Esophagus (tissue), 2 donors: ENCODE data around the gene NACC1. TPM values are rescaled to one million over a fixed set of nuclear protein-coding genes. Genes with fewer than 3 reads are reported as not detected.

Source experiments
- H3K27ac ChIP-seq, 2 donors: one replicate each; pipeline ENCODE4 v1.5.1; 2013; ENCODE audit warnings: low read depth in 2 of 2, mild to moderate bottlenecking in 2 of 2, inconsistent platforms in 1 of 2, low read length in 1 of 2, moderate library complexity in 1 of 2
- H3K27me3 ChIP-seq, 2 donors: one replicate each; pipeline ENCODE4 v1.6.1; 2013; ENCODE audit warnings: low read length in 2 of 2, control low read depth in 1 of 2, mild to moderate bottlenecking in 1 of 2; ENCODE audit not compliant: insufficient read depth in 2 of 2, control insufficient read depth in 1 of 2
- H3K36me3 ChIP-seq, 2 donors: one replicate each; pipeline ENCODE4 v1.6.1; 2013; ENCODE audit warnings: low read length in 1 of 2; ENCODE audit not compliant: control insufficient read depth in 2 of 2, insufficient read depth in 2 of 2
- H3K4me1 ChIP-seq, 2 donors: one replicate each; pipeline ENCODE4 v1.6.1; 2013; ENCODE audit warnings: low read length in 1 of 2; ENCODE audit not compliant: control insufficient read depth in 2 of 2, insufficient read depth in 2 of 2
- H3K4me3 ChIP-seq, 2 donors: one replicate each; pipeline ENCODE4 v1.5.1; 2013; ENCODE audit warnings: low read length in 2 of 2, mild to moderate bottlenecking in 2 of 2, low read depth in 1 of 2, moderate library complexity in 1 of 2
- H3K9me3 ChIP-seq, 2 donors: one replicate each; pipeline ENCODE4 v1.6.1; 2013; ENCODE audit warnings: mild to moderate bottlenecking in 2 of 2, low read depth in 1 of 2, low read length in 1 of 2, moderate library complexity in 1 of 2; ENCODE audit not compliant: control insufficient read depth in 2 of 2, insufficient read depth in 1 of 2
- WGBS, 2 donors: extraction: QIAGEN DNeasy Blood & Tissue Kit; methylation state at CpG; one replicate each; pipeline ENCODE4 v1.1.7; 2013; 5-methylcytosine and 5-hydroxymethylcytosine counted together
- polyA plus RNA-seq, 2 donors: library from polyadenylated mRNA; stranded (reverse); fragments of 200-250 nt; gene quantifications; one replicate each; pipeline ENCODE4 v1.2.3, GENCODE V29; 2013
- donor health status: healthy with polysubstance abuse.
- donor health status: Bipolar disorder and iron deficiency.

NACC1 gene
- polyA plus RNA-seq, 2 donors, result 19.5 to 39.4 TPM

GRCh38 chr19:13092606-13093235, 25.3 kb upstream of the NACC1 start:
- WGBS, 2 donors, result 50 to 58% methylated on average over 13 to 14 of the region's 14 CpGs
- Histone ChIP-seq H3K27ac (peak overlapping the region in 1 of 2 donors; percentile 48), H3K36me3 (peaks cover 0 to 18% of the 10 kb centered on the region in 2 donors)

DNA sequence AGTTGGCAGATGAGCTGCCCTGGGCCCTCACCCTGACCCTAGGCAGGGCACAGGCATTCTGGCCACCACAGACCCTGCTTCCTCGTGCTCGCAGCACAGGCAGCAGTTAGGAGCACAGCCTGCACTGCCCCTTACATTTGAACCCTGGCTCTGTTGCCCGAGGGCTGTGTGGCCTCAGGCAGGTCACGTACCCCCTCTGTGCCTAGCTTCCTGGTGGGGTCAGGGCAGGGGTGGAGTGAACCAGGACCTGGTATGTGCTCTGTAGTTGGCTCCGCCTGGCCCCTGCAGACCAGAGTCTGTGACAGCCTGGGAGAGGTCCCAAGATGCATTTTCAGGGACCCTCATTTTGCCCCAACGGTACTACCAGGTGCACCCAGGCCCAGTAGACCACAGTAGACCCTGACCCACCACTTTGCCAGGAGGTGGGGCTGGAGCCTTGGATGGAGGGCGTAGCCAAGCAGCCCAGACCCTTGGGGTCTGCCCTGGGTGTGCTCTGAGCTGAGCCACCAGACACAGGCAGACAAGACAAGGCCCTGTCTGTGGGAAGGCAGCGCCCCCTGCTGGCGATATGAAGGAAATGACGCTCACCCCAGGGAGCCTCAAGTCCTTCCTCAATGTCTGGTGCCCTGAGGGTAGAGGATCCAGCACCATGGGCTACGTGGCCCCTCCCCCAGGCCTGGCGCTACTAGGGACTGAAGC, 24.5 kb upstream of the NACC1 start:
- Histone ChIP-seq H3K9me3 (no peaks in the 10 kb centered on the region), H3K36me3 (peaks cover 0 to 14% of the 10 kb centered on the region in 2 donors), H3K4me3 (no peak overlapping the region), H3K27ac (peak overlapping the region; percentile 48 to 50), H3K4me1 (no peaks in the 10 kb centered on the region), H3K27me3 (no peaks in the 10 kb centered on the region)
- WGBS, 2 donors, result 39 to 44% methylated on average over 12 of the region's 12 CpGs

More at GRCh38 chr19:13092606-13093235, 25.3 kb upstream of the NACC1 start:
- Histone ChIP-seq H3K4me3 (no peak overlapping the region), H3K27me3 (no peaks in the 10 kb centered on the region), H3K4me1 (no peaks in the 10 kb centered on the region), H3K9me3 (no peaks in the 10 kb centered on the region)

DNA sequence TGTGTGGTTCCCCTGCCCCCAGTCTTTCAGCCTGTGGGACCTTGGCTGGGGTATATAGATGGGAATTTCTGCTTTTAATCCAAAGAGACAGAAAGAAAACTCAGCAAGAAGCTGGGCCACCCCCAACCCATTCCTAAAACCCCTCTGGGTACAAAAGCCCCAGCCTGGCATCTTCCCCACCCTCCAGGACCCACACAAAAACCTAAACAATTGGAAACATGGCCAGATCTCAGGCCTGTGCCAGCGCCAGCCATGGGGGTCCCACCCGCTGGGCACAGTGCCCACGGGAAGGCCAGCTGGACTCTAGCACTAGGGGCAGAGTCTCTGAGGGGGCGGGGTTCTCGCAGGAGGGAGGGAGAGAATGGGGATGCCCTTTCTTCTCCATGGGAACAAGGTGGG, 24.0 kb upstream of the NACC1 start:
- H3K9me3 ChIP-seq, result no peaks in the 10 kb centered on the region
- H3K27ac ChIP-seq, result peak overlapping the region in 1 of 2 donors; percentile 28
- H3K27me3 ChIP-seq, result no peaks in the 10 kb centered on the region
- peaks cover 0 to 14% of the 10 kb centered on the region in 2 donors for H3K36me3 ChIP-seq
- peaks cover 0 to 5% of the 10 kb centered on the region in 2 donors for H3K4me1 ChIP-seq
- 42 to 49% methylated on average over 5 of the region's 5 CpGs for WGBS, 2 donors
- no peak overlapping the region for H3K4me3 ChIP-seq

DNA sequence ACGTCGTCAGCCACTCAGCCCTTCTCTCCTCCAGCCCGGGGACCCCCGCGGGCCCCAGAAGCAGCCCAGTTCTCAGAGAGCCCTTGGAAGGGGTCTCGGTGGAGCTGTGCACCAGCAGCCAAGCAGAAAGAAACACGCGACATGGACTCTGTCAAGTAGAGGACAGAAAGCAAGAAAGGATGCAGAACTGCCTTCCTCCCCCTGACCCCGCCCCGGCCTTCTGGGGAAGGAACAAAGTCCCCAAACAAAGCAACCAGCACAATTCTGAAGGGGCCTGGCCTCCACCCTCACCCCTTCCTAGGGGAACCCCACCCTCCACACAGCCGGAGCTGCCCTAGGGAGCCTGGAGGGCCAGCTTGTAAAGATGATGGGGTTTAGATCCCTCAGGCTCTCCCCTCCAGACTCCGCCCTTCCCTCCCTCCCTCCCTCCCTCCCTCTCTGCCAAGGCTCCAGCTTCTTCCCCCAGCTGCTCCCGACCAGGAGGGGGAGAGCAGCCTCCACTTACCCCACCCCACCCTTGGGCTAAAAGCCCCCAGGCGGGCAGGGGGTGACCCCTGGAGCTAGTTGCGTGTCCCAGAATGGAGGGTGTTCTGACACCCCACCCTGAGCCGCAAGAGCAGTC, 23.2 kb upstream of the NACC1 start:
- Histone ChIP-seq H3K36me3 (peaks cover 0 to 10% of the 10 kb centered on the region in 2 donors), H3K4me3 (no peak overlapping the region), H3K27me3 (no peaks in the 10 kb centered on the region), H3K9me3 (no peaks in the 10 kb centered on the region), H3K4me1 (peaks cover 0 to 10% of the 10 kb centered on the region in 2 donors), H3K27ac (no peak overlapping the region)
- WGBS, 2 donors, result 58 to 64% methylated on average over 15 to 16 of the region's 16 CpGs

- Histone ChIP-seq H3K27me3 (no peaks in the 10 kb centered on the region), H3K9me3 (peaks cover 0 to 2% of the 10 kb centered on the region in 2 donors), H3K4me1 (peaks cover 0 to 12% of the 10 kb centered on the region in 2 donors), H3K27ac (peak overlapping the region in 1 of 2 donors; percentile 33), H3K36me3 (peaks cover 0 to 5% of the 10 kb centered on the region in 2 donors), H3K4me3 (no peak overlapping the region)
- 66 to 74% methylated on average over 25 of the region's 25 CpGs for WGBS, 2 donors
These were observed 22.7 kb upstream of the NACC1 start for GRCh38 chr19:13095393-13095784.

DNA sequence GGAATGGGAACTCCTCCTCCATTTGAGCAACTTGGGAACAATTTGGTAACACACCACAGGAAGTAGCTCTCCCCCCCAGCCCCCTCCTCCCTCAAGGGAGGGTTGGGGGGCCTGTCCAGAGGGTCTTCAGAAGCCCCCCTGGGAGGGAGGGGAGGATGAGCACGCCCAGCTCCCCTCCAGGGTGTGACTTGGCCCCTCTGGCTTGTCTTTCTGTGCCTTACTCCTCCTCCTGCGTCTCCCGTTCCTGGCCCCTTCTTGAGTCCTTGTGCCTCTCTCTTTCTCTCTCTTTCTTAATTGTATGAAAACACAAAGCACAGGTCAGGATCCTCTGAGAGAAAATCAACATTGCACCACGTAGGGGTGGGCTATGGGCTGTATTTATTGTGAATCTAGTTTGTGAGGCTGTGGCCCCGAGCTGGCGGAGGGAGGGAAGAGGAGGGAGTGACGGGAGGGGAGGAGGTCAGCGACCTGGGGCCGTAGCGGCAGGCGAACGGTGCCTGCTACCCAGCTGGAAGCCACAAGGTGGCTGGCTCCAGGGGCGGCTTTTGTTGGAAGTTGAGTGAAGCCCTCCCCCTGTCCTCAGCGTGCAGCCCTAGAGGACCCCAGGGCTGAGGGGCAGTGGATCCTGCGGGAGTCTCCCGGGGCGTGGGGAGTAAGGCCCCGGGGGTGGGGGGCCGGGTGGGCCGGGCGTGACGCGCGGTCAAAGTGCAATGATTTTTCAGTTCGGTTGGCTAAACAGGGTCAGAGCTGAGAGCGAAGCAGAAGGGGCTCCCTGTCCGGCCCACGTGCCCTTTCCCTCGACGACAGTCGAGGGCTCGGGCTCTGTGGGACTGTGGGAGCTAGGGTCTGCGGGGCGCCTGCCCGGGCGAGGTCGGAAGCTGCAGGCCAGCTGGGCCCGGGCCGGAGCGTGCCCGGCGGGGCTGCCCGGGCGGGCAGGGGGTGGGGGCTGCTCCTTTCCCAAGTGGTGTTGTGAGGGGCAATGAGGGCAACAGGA, 21.8 kb upstream of the NACC1 start:
- H3K4me1 ChIP-seq, result peaks cover 0 to 12% of the 10 kb centered on the region in 2 donors
- H3K27ac ChIP-seq, result peak overlapping the region; percentile 59 to 63
- H3K4me3 ChIP-seq, result no peak overlapping the region
- H3K36me3 ChIP-seq, result peaks cover 0 to 5% of the 10 kb centered on the region in 2 donors
- peaks cover 0 to 2% of the 10 kb centered on the region in 2 donors for H3K9me3 ChIP-seq
- 54 to 57% methylated on average over 44 of the region's 44 CpGs for WGBS, 2 donors
- H3K27me3 ChIP-seq, result no peaks in the 10 kb centered on the region

- Histone ChIP-seq H3K9me3 (peaks cover 0 to 2% of the 10 kb centered on the region in 2 donors), H3K4me1 (peaks cover 0 to 12% of the 10 kb centered on the region in 2 donors), H3K36me3 (peaks cover 0 to 5% of the 10 kb centered on the region in 2 donors), H3K27me3 (no peaks in the 10 kb centered on the region), H3K27ac (no peak overlapping the region), H3K4me3 (no peak overlapping the region)
- WGBS, 2 donors, result 47 to 52% methylated on average over 20 of the region's 20 CpGs
These were observed 21.0 kb upstream of the NACC1 start for GRCh38 chr19:13097033-13097462.

GRCh38 chr19:13097463-13098258, 20.4 kb upstream of the NACC1 start:
- 11 to 12% methylated on average over 60 to 69 of the region's 69 CpGs for WGBS, 2 donors
- peak overlapping the region; percentile 25 to 45 for H3K4me3 ChIP-seq
- no peaks in the 10 kb centered on the region for H3K27me3 ChIP-seq
- peak overlapping the region; percentile 87 to 92 for H3K27ac ChIP-seq
- peaks cover 0 to 5% of the 10 kb centered on the region in 2 donors for H3K36me3 ChIP-seq
- peaks cover 0 to 2% of the 10 kb centered on the region in 2 donors for H3K9me3 ChIP-seq
- H3K4me1 ChIP-seq, result peaks cover 0 to 16% of the 10 kb centered on the region in 2 donors
